Neural cell (in vitro differentiated cells): Measurements from ENCODE around the gene CD101. TPM values are rescaled to one million over a fixed set of nuclear protein-coding genes. Genes with fewer than 3 reads are reported as not detected.

Source experiments
- H2AFZ ChIP-seq: fragments of 200-600, 300-800 bp; sonication (generic), shearing (Covaris generic); 2 replicates; pipeline ENCODE4 v1.6.0; 2014; ENCODE audit warnings: low read depth, mild to moderate bottlenecking, antibody characterized with exemption, low read length, moderate library complexity
- H3F3A ChIP-seq: fragments of 200-600 bp; shearing (Covaris generic); 2 replicates; pipeline ENCODE4 v1.6.1; 2016; ENCODE audit warnings: mild to moderate bottlenecking, moderate library complexity, mixed read lengths, antibody characterized with exemption, low read length; ENCODE audit not compliant: insufficient read depth, poor library complexity, severe bottlenecking
- H3K27ac ChIP-seq: fragments of 200-600, 300-800 bp; sonication (generic), shearing (Covaris generic); 2 replicates; pipeline ENCODE4 v1.5.1; 2014; ENCODE audit warnings: mild to moderate bottlenecking, low read length, moderate library complexity
- H3K27me3 ChIP-seq: fragments of 300-800, 200-600 bp; sonication (generic), shearing (Covaris generic); 2 replicates; pipeline ENCODE4 v1.6.0; 2014; ENCODE audit warnings: mild to moderate bottlenecking, low read depth, low read length, moderate library complexity; ENCODE audit not compliant: insufficient read depth
- H3K36me3 ChIP-seq: fragments of 300-800, 200-600 bp; sonication (generic), shearing (Covaris generic); 2 replicates; pipeline ENCODE4 v1.5.1; 2014; ENCODE audit warnings: mild to moderate bottlenecking, antibody characterized with exemption, low read length, moderate library complexity; ENCODE audit not compliant: insufficient read depth
- H3K4me2 ChIP-seq: fragments of 300-800, 200-600 bp; sonication (generic), shearing (Covaris generic); 2 replicates; pipeline ENCODE4 v1.6.0; 2014; ENCODE audit warnings: mild to moderate bottlenecking, low read length
- H3K4me3 ChIP-seq: fragments of 300-800, 200-600 bp; sonication (generic), shearing (Covaris generic); 2 replicates; pipeline ENCODE4 v1.5.1; 2014; ENCODE audit warnings: mild to moderate bottlenecking, low read length, moderate library complexity
- H3K79me2 ChIP-seq: fragments of 200-600 bp; shearing (Covaris generic); replicated peaks from 2 replicates; pipeline ENCODE4 v1.6.0; 2014; ENCODE audit warnings: mild to moderate bottlenecking, low read length, moderate library complexity; ENCODE audit not compliant: insufficient read depth
- H3K9ac ChIP-seq: fragments of 300-800, 200-600 bp; sonication (generic), shearing (Covaris generic); 2 replicates; pipeline ENCODE4 v1.6.1; 2016; ENCODE audit warnings: mild to moderate bottlenecking, low read length, mixed read lengths
- H3K9me2 ChIP-seq: fragments of 200-600 bp; shearing (Covaris generic); 2 replicates; pipeline ENCODE4 v1.6.1; 2016; ENCODE audit warnings: mild to moderate bottlenecking, low read length, mixed read lengths; ENCODE audit not compliant: insufficient read depth
- H3K9me3 ChIP-seq: fragments of 200-600, 300-800 bp; sonication (generic), shearing (Covaris generic); 2 replicates; pipeline ENCODE4 v1.6.1; 2016; ENCODE audit warnings: mild to moderate bottlenecking, mixed run types, low read length, moderate library complexity, mixed read lengths
- H4K20me1 ChIP-seq: fragments of 200-600 bp; shearing (Covaris generic); 2 replicates; pipeline ENCODE4 v1.6.1; 2016; ENCODE audit warnings: mild to moderate bottlenecking, mixed run types; ENCODE audit not compliant: insufficient read depth
- CTCF ChIP-seq: fragments of 450-650 bp; IDR thresholded peaks from 2 replicates; pipeline ENCODE4 v1.5.1; 2014; ENCODE audit warnings: antibody characterized with exemption, mild to moderate bottlenecking, moderate library complexity; ENCODE audit not compliant: poor library complexity, severe bottlenecking
- EP300 ChIP-seq: fragments of 450-650 bp; conservative IDR thresholded peaks from 2 replicates; pipeline ENCODE4 v1.6.1; 2014; ENCODE audit warnings: antibody characterized with exemption, mild to moderate bottlenecking, moderate library complexity; ENCODE audit not compliant: poor library complexity, severe bottlenecking
- EZH2 ChIP-seq: fragments of 200-600, 300-800 bp; shearing (Covaris generic), sonication (generic); IDR thresholded peaks from 2 replicates; pipeline ENCODE4 v1.6.1; 2014; ENCODE audit warnings: antibody characterized with exemption, low read length, borderline replicate concordance, mild to moderate bottlenecking; ENCODE audit not compliant: insufficient read depth, poor library complexity, severe bottlenecking
- MXI1 ChIP-seq: fragments of 450-650 bp; conservative IDR thresholded peaks from 2 replicates; pipeline ENCODE4 v1.6.1; 2014; ENCODE audit warnings: antibody characterized with exemption, mild to moderate bottlenecking; ENCODE audit not compliant: poor library complexity, severe bottlenecking
- POLR2AphosphoS5 ChIP-seq: IDR thresholded peaks from 2 replicates; pipeline ENCODE4 v1.6.1; 2012
- RAD21 ChIP-seq: fragments of 450-650 bp; conservative IDR thresholded peaks from 2 replicates; pipeline ENCODE4 v1.6.1; 2014; ENCODE audit warnings: antibody characterized with exemption, mild to moderate bottlenecking, moderate library complexity
- REST ChIP-seq: IDR thresholded peaks from 2 replicates; pipeline ENCODE4 v1.6.1; 2012; ENCODE audit warnings: borderline replicate concordance
- SMC3 ChIP-seq: fragments of 450-650 bp; conservative IDR thresholded peaks from 2 replicates; pipeline ENCODE4 v1.6.1; 2014; ENCODE audit warnings: antibody characterized with exemption, mild to moderate bottlenecking, moderate library complexity; ENCODE audit not compliant: poor library complexity
- TAF1 ChIP-seq: IDR thresholded peaks from 2 replicates; pipeline ENCODE4 v1.6.1; 2012; ENCODE audit warnings: low read depth
- polyA plus RNA-seq: library from polyadenylated mRNA; depleted of rRNA; stranded (reverse); fragments of >200 nt; gene quantifications from 2 replicates; pipeline ENCODE4 v1.2.3, GENCODE V29; 2014

The CD101 gene
- polyA plus RNA-seq, 1 donor from 2014 or later: 1.4 TPM

GRCh38 chr1:116991918-116992317, 9.6 kb upstream of the CD101 start:
- no peaks in the 10 kb centered on the region for H3K9me2 ChIP-seq
- H3K27ac ChIP-seq: no peak overlapping the region
- no peak overlapping the region for H3K4me3 ChIP-seq
- no peaks in the 10 kb centered on the region for H4K20me1 ChIP-seq
- no peaks in the 10 kb centered on the region for H3K27me3 ChIP-seq
- H3K9ac ChIP-seq: no peak overlapping the region
- no peak overlapping the region for H3K4me2 ChIP-seq
- peaks cover 17% of the 10 kb centered on the region for H3K36me3 ChIP-seq
- no peaks in the 10 kb centered on the region for H3F3A ChIP-seq
- no peak overlapping the region for H2AFZ ChIP-seq
- no peaks in the 10 kb centered on the region for H3K9me3 ChIP-seq
- no peaks in the 10 kb centered on the region for H3K79me2 ChIP-seq
- TF ChIP-seq RAD21 (no peak), SMC3 (no peak)

GRCh38 chr1:116993286-116993685, 8.3 kb upstream of the CD101 start:
- Histone ChIP-seq H3K27me3 (no peaks in the 10 kb centered on the region), H3F3A (no peaks in the 10 kb centered on the region), H3K36me3 (peaks cover 17% of the 10 kb centered on the region), H3K9me3 (no peaks in the 10 kb centered on the region), H3K4me3 (no peak overlapping the region), H2AFZ (no peak overlapping the region), H4K20me1 (no peaks in the 10 kb centered on the region), H3K79me2 (no peaks in the 10 kb centered on the region), H3K4me2 (no peak overlapping the region), H3K9ac (no peak overlapping the region), H3K9me2 (no peaks in the 10 kb centered on the region), H3K27ac (no peak overlapping the region)
- no peak for TF ChIP-seq RAD21
- TF ChIP-seq MXI1: no peak
- no peak for TF ChIP-seq REST
- no peak for TF ChIP-seq EZH2
- no peak for TF ChIP-seq EP300
- no peak for TF ChIP-seq POLR2AphosphoS5
- TF ChIP-seq CTCF: no peak
- no peak for TF ChIP-seq TAF1
- no peak for TF ChIP-seq SMC3

GRCh38 chr1:116994411-116994810, 7.1 kb upstream of the CD101 start:
- Histone ChIP-seq H3K4me3 (no peak overlapping the region), H3K9ac (no peak overlapping the region), H3K9me2 (no peaks in the 10 kb centered on the region), H3K27me3 (no peaks in the 10 kb centered on the region), H3K27ac (no peak overlapping the region), H3K36me3 (peaks cover 17% of the 10 kb centered on the region), H2AFZ (no peak overlapping the region), H3F3A (no peaks in the 10 kb centered on the region), H3K4me2 (no peak overlapping the region), H3K9me3 (no peaks in the 10 kb centered on the region), H4K20me1 (no peaks in the 10 kb centered on the region), H3K79me2 (no peaks in the 10 kb centered on the region)
- TF ChIP-seq RAD21: no peak
- no peak for TF ChIP-seq EZH2
- TF ChIP-seq TAF1: no peak
- no peak for TF ChIP-seq SMC3
- no peak for TF ChIP-seq MXI1
- no peak for TF ChIP-seq CTCF
- no peak for TF ChIP-seq POLR2AphosphoS5
- no peak for TF ChIP-seq REST
